IPS-11a (cell line): Measurements from ENCODE around the gene MSANTD3.
"Not testable (repeated sequence)": the region's sequence is repeated elsewhere in the genome, so short reads cannot be mapped to it uniquely, and the experiment has no call there.

Experiments
- H3K4me3 ChIP-seq: one replicate; pipeline ENCODE4 v1.5.1; 2013; ENCODE audit warnings: low read depth, low read length, control low read depth

The MSANTD3 gene

GRCh38 chr9:100426530-100427365 lies at the start of gene MSANTD3:
TSS of gene MSANTD3 (plus strand) at chr9:100427143. CDS start at chr9:100441939, 14,796 bp downstream.
- H3K4me3 ChIP-seq = peak within 1 kb of the TSS; percentile 59

GRCh38 chr9:100379862-100380261 lies 47.1 kb upstream of the MSANTD3 start:
- H3K4me3 ChIP-seq = no peak overlapping the region

- H3K4me3 ChIP-seq = not testable (repeated sequence)
Measured at GRCh38 chr9:100392989-100393388, 34.0 kb upstream of the MSANTD3 start.

GRCh38 chr9:100394032-100394695 lies 32.8 kb upstream of the MSANTD3 start:
- no peak overlapping the region for H3K4me3 ChIP-seq

- no peak overlapping the region for H3K4me3 ChIP-seq
Measured at GRCh38 chr9:100394816-100395215, 32.1 kb upstream of the MSANTD3 start.

GRCh38 chr9:100396769-100397168 lies 30.2 kb upstream of the MSANTD3 start:
- no peak overlapping the region for H3K4me3 ChIP-seq

- H3K4me3 ChIP-seq = no peak overlapping the region
Measured at GRCh38 chr9:100397529-100398266, 29.2 kb upstream of the MSANTD3 start.

GRCh38 chr9:100401042-100401441 lies 25.9 kb upstream of the MSANTD3 start:
- no peak overlapping the region for H3K4me3 ChIP-seq

GRCh38 chr9:100406962-100407361 lies 20.0 kb upstream of the MSANTD3 start:
- H3K4me3 ChIP-seq = no peak overlapping the region

- no peak overlapping the region for H3K4me3 ChIP-seq
Measured at GRCh38 chr9:100408546-100409175, 18.3 kb upstream of the MSANTD3 start.

- H3K4me3 ChIP-seq = no peak overlapping the region
Measured at GRCh38 chr9:100409176-100409556, 17.8 kb upstream of the MSANTD3 start.

GRCh38 chr9:100411472-100412283 lies 15.3 kb upstream of the MSANTD3 start:
- peak overlapping the region; percentile 54 for H3K4me3 ChIP-seq

- no peak overlapping the region for H3K4me3 ChIP-seq
Measured at GRCh38 chr9:100413839-100414420, 13.0 kb upstream of the MSANTD3 start.

GRCh38 chr9:100417815-100418214 lies 9.1 kb upstream of the MSANTD3 start:
- H3K4me3 ChIP-seq = no peak overlapping the region

GRCh38 chr9:100419166-100419565 lies 7.8 kb upstream of the MSANTD3 start:
- H3K4me3 ChIP-seq = no peak overlapping the region

- not testable (repeated sequence) for H3K4me3 ChIP-seq
Measured at GRCh38 chr9:100421116-100421515, 5.8 kb upstream of the MSANTD3 start.

GRCh38 chr9:100425758-100426157 lies 1.2 kb upstream of the MSANTD3 start:
- H3K4me3 ChIP-seq = no peak overlapping the region

GRCh38 chr9:100426189-100426529 lies 784 bp upstream of the MSANTD3 start:
- peak overlapping the region; percentile 59 for H3K4me3 ChIP-seq

GRCh38 chr9:100427366-100428263 lies 672 bp downstream of the MSANTD3 start:
- peak overlapping the region; percentile 58 for H3K4me3 ChIP-seq
